Activated T-cell treated with anti-CD3 and anti-CD28 coated beads for 1 hour (primary cell): ENCODE measurements around the gene ESRP2.
A peak's percentile ranks its signal among the peaks of the same experiment; 100 is the strongest.

ENCODE experiments used
- DNase-seq: peaks from one replicate; pipeline ENCODE4 v3.0.0-alpha.2; 2020; ENCODE audit warnings: low read depth

Gene ESRP2

DNA sequence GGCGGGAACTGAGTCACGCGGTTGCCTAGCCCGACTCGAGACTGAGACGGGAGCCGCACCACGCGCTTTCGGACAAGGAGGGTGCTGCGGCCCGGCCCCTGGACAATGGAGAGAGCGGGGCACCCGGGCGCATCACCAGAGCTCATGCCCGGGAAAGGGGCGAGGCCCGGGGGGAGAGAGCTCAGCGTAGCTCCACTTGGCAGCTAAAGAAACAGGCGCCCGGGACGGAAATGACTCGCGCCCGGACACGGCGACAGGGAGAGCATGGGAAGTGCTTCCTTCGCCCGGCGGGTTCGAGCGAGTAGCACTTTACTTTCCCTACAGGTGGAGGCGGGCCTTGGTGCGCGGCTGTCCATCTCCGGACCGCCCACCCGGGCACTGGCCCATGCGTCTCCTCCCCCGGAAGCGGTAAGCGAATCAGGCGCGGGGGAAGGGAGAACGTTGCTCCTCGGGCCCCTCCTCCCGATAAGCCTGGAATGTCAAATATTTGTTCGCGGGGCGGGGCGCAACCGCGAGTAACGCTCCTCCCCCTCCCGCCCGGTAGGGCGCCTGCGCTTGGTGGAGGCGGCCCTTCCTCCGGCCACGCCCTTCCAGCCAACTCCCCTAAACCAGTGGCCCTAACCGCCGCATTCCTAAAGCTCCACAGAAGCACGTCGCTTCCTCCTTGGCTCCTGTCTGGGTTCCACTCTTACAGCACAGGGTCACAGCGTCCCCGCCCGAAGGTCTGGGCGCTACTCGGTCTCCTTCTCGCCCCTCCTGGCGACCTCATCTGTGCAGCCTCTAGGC is 1.5 kb upstream of the ESRP2 start:
- DNase-seq = peak; percentile 80

DNA sequence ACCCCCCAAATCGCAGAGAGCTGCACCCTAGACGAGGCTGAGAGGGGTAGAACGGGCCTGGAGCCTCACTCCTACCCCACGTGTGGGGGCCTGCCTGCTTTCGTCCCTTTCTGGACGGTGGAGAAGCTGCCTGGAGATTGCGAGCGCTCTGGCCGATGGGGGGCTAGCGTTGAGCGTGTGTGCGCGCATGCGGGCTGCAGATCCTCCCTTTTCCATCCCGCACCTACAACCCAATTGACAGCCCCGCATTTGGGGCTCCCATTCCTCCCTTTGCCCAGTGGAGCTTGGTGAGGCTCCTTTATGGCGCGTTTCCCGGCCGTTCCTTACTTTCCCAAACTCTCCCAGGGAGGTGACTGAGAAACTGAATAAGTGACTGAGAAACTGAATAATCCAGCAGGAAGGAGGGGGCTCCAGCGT is 907 bp upstream of the ESRP2 start:
- DNase-seq = no peak

DNA sequence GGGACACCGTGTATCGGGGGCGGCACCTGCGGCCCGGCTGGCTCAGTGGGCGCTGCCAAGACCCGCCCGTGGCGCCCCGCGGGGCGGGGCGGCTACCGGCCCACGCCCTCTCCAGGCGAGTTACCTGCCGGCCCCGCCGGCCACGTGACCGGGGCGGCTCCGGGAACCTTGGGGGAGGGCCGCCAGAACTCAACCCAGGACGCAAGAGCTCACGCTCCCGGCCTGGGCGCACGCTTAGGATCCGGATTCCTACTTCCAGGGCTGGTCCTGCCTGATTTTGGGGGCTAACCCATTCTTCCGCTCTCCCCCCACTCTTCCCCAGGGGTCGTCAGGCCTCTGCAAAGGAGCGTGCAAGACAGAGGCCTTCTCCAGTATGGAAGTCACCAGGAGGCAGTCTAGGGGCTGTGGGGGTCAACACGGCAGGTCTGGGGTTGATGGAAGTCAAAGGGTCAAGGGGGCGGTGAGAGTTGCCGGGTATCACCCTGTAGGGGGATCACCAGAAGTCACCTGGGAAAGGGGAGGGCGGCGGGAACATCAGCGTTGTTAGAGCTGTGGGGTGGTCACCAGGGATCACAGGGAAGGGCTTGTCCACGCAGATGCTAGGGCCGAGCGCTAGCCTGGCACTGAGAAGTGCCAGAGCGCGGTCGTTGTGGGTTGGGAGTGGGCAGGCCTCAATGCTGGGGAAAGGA is 354 bp upstream of the ESRP2 start:
- DNase-seq = no peak

DNA sequence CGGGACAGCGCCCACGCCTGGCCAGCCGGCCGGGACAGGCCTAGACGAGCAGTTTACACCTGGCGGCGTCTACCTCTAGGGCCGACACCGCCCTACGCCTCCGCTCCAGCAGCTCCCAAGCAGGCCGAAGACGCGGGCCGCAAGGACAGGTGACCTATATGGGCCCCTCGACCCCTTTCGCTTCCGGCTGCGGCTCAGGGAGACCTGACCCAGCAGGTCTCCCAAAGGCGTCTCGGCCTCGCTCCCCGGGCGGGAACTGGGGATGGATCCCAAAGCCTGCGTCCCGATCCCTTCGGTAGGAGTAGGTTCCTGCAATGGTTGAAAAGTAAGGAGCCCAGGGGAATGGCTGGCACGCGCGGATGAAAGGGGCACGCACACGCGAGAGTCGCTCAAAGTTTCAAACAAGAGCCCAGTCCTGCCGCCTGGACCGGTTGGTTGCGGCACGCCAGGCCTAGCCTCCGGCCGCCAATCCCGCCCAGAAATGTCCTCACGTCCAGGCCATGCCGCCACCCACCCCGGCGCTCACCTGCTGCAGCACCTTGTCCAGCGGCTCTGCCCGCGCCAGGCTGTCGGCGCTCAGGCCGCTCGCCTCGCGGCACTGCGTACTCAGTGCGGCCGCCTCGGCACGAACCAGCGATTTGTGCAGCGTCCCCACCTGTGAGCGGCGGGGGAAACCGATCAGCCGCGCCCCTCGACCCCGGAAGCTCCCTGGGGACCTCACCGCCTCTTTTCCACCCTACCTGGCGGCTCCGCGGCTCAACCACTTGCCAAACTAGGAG is 630 bp downstream of the ESRP2 start:
- DNase-seq = no peak

DNA sequence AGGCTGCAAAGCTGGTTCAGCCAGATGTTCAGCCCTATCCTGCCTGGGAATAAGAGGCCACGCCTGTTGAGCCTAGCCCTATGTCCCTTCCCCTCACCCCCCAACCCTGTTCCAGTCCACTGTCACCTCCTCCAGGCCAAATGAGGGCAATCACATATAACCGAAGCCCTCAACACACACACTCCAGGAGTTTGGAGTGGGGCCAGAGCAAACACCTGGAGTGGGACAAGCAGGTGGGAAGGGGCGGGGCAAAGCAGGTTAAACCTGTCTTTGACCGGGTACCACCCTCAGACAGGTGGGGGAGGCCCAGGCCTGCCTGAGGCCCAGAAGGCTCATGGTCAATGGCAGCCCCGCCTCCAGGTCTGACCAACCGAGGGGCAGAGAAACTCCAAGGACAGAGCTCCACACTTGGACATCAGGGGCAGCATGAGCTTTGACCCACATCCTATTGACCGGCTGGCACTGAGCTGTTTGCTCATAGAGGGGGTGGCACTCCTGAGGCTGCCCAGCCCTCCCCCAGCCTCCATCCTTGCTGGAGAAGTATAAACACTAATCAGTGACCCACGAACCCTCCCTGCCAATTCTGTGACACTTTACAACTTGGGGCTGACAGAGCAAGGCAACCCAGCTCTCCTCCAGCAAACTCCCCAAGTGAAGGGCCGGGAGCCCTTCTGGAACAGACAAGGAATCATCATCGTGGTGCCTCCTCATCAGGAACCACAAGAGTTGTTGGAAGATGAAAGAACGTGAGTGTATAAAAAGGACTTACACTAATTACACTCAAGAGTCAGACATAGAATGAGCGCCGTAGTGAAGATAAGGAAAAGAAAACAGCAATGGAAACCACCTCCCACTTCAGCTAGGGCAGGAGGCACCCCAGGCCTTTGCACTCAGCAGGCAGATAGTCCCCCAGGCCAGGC is 1.5 kb downstream of the ESRP2 start:
- DNase-seq = no peak

DNA sequence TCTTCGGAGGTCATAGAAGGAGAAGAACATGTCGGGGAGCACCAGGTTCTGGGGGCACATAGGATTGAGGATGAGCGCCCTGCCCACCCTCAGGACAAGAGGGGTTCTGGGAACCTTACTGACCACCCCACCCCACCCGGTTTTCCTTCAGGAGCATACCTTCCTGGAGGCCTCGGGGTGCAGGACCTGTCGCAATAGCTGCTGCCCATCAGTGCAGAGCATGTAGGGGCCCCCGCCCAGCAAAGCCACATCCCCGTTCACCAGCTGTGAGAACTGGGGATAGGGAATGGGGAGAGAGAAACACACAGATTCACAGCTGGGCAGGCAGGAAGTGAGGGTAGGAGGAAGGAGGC is 2.1 kb downstream of the ESRP2 start:
- no peak for DNase-seq

DNA sequence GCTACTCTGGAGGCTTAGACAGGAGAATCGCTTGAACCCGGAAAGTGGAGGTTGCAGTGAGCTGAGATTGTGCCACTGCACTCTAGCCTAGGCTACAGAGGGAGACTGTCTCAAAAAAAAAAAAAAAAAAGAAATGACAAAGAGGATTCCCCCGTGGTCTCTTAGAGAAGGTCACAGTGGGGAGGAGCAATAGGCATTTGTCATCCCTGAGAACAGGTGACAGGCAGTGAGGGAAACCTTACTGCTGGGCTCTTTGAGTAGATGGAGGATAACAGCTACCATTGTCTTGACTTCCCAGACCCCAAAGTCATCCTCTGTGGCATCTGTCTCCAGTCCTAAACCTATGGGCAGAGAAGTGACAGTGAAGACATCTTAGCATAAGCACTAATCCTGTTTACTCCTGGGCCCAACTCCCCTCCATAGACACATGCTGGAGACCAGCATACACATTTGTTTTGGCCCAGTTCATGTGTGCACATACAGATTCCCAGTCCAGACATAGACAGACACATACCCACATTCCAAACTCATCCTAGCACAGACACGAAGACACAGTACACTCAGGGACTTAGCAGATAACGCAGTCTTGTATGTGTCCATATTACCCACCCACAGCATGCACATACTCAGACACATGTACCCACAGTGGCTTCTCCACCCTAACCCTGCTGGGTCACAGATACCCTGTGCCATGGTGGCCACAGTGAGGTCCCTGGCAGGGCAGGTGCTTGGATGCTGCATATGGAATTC is 2.7 kb downstream of the ESRP2 start:
- DNase-seq = no peak

DNA sequence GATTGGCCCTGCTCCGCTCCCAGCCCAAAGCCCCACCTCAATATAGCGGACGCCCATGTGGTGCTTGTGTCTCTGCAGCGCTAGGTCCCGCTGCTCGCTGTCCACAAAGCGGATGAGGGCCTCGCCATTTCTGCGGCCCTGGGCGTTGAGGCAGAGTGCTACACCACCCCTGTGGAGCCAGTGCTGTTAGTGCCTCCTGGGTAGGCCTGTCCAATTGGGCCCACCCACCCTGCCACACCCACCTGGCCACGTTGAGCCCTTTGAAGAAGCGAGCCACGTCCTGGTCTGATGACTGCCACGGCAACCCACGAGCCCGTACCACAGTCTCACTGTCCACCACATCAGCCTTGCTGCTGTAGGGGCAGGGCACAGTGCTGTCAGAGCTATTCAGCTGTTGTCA is 3.6 kb downstream of the ESRP2 start:
- no peak for DNase-seq

DNA sequence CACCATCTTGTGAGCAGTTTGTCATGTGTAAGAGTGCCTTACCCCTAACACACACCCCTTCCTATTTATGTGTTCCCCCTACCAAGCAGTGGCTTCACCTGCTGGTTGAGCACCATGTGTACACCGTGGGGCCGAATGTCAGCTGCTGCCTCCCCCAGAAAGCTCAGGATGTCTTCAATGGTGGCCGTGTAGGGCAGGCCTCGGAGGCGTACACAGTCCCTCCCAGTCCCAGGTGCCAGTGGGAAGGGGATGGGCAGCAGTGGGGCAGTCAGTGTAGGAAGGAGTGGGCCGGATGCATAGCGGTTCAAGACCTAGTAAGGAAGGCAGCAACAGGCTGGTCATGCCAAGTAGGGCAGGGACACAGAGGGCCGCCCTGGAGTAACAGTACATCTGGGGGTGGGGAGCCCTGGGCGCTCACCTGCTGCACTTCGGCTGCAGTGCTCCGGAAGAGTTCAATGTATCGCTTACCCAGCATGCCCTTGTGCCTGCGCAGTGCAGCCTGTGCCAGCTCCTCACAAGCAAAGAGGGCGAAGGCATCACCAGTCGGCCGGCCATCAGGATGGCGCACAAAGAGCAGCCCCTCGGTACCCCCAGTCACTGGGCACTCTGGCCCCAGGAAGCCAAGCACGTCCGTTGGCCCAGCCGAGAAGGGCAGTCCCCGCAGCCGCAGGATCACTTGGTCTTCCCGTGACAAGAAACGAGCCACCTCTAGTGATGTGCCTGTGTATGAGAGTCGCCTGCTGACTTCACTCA is 4.4 kb downstream of the ESRP2 start:
- no peak for DNase-seq

DNA sequence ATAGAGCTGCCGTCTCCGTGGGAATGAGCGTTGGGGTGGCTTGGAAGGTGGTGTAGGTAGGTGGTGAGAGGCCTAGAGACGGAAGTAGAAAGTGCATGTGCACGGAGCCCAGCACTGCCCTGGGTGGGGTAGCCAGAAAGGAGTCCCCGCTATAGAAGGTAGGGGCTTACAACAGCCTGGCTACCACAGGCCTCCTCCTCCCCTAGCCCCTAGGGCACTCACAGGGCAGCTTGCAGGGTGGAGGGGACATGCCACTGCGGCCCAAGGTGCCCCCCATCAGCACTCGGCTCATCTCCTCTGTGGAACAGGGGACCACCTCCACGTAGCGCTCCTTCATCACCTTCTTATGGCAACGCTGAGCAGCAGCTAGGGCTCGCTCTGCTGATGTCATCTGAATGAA is 5.0 kb downstream of the ESRP2 start:
- DNase-seq = no peak

DNA sequence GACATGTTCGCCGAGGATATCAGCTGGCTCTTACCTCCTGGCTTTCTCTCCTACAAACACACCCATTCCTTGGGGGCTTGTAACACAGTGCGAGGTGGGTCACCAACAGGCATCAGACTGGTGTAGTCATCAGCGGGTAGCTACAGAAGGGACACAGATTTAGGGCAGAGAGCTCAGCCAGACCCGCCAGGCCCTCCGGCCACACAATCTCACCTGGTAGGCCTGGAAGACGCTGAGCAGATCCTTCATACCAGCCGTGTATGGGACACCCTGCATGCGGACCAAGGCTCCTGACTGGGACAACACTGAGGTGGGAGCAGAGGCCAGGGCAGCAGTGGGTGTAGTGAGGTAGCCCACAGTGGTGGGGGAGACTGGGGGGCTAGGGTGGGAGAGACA is 5.8 kb downstream of the ESRP2 start:
- DNase-seq = no peak

DNA sequence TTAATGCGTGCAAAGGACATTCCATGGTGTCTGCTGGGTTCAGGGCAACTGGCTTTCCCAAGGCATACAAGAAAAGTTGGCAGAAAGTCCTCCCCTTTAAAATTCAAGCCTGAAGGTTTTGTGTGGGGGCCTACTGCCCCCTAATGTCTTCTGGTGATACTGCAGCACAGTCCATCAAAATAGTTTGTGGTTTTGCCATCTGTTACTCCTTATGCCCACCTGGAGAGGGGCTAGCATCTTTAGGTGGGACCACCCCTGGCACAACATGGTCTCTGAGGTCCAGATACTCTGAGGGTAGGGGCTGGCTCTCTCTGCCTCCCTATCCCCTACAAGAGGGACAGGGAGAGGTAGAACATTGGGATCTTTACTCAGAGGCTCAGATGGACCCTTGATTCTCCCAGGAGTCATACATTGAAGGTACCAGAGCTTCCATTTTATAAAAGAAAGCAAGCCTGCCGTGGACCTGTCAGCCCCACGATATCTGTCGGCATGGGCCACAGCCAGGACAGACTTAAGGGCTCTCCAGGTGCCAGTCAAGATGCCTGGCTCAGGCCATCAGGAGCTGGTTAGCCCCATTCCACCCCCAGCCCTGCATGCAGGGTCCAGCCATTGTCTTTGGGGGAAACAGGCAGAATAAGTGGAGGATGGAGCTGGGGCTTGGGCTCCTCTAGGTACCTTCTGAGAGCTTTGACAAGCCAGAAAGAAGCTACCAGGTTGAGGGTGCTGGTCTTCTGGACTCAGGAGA is 6.3 kb downstream of the ESRP2 start:
- no peak for DNase-seq

DNA sequence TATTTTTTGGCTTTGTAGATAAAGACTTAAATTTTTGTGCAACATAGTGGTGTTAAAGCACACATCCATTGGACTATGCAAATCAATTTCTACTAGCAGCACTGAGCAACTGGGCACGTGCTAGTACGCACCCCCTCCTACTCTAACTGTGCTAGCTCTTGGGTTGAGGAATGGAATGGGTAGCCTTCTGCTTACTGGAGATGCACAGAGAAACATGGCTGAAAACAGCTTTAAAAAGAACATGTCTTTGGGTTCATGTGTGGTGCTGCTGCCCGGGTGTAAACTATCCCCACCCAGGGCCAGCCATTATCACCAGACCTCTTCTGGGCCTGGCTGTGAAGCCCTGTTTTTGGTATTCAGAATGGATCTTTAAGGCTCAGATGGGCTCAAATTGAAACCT is 7.3 kb downstream of the ESRP2 start:
- DNase-seq = no peak

DNA sequence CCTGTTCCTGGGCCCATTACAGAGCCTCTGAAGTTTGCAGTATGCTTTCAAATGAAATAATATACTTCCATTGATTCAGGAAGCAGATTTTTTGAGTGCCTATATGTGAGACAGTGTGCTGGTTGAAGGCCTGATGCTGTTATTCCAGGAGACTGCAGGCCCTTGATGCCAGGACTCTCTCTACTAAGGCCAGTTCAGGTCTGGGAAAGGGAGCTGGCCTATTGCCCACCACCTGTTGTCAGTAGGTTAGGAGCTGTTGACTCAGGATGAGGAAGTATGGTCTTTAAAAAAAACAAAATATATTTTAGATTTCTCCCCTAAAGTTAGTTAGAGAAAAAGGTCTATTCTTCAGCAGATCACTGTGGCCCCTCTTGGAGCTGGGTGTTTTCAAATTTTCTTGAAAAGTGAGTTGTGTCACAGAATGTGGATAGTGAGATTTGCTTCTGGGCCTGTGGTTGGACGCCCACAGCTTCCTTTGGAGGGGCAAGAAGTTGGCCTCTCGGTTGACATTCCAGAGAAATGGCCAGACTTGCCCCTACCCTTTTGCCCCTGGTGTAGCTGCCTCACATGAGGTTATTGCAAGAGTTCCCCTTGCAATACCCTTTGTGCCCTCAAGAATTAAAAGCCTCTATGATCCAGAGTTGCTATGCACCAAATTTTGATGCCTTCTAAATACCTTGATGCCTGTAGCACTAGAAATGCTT is 7.9 kb downstream of the ESRP2 start:
- DNase-seq = no peak

DNA sequence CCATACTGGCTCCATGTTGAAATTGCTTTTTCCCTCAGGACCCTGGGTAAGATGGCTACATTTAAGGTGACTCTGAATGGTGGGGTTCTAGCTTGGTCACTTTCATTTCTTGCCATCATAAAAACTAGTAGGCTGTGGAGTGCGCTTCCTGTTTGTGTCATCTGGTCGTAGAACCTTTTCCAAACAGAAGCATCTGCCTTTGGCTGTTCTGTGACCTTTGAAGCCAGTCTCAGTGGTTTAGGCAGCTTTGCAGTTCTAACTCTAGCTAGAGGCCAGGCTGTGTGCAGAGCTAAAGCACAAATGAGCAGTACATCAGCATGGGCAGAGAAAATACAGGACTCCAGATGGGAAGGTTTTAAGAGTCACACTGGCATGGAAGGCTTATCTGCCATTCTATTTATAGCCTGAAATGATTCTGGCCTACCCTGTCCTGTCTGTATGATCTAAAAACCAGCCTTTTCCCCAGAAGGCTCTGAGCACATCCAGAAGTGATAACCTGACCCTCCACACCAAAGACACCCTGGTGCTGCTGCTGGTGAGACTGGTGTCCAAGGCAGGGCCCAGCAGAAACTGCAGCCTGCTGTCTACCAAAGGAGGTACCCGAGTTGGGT is 8.6 kb downstream of the ESRP2 start:
- DNase-seq = no peak

DNA sequence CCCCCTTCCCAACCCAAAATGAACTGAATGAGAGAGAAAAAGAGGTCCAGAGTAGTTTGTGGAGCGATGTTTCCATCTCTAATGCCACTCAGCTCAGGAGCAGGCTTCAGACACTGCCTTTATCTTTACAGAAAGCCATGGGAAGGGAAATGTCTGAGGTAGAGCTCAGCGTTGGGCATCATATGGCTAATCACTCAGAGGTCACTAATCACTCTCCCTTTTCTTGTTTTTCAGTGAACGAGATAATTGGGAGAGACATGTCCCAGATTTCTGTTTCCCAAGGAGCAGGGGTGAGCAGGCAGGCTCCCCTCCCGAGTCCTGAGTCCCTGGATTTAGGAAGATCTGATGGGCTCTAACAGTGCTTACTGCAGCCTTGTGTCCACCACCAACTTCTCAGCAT is 9.8 kb downstream of the ESRP2 start:
- no peak for DNase-seq

DNA sequence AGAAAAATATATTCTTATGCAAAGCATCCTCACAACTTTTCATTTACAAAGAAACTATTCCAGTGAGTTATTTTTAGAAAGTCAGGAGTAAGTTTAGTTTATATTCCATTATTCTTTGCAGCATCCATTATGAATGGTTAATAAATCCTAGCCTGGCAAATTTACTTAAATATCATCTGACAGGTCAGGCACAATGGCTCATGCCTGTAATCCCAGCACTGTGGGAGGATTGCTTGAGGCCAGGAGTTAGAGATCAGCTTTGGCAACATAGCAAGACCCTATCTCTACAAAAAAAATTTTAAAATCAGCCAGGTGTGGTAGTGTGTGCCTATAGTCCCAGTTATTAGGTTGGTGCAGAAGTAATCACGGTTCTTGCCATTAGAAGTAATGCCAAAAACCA is 12.9 kb downstream of the ESRP2 start:
- no peak for DNase-seq

DNA sequence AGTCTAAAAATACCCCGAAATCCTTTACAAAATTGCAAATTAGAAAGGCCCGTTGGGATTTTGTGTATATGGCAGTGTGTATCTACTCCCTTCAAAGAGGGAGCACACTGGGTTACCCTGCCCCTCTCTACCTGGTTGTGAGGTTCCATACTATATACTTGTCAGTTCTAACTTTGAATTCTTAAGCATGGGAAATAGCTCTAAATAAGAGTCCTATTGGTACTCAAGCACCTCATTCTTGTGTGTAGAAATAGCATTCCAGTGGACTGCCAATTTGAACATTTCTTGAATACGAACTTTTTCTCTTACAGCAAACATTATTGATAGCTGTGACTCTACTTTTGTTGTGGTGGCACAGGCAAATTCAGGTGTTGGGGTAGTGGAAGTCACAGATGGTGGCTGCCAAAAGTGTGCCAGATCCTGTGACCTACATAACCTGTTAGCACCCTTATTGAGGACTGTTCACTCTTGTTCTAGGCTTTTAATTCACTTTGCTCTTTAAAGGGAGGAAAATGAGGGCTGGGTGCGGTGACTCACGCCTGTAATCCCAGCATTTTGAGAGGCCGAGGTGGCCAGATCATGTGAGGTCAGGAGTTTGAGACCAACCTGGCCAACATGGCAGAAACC is 16.1 kb downstream of the ESRP2 start:
- DNase-seq = no peak
